GM12874 (cell line): ENCODE measurements around the gene CSAD.

Experiments used
- TF ChIP-seq, protein P1 (sequence below): IDR thresholded peaks from 2 replicates; pipeline ENCODE4 v1.5.1; 2011; ENCODE audit warnings: low read depth, mild to moderate bottlenecking, control low read depth, low read length, moderate library complexity; ENCODE audit not compliant: insufficient read depth

Gene CSAD, protein sequence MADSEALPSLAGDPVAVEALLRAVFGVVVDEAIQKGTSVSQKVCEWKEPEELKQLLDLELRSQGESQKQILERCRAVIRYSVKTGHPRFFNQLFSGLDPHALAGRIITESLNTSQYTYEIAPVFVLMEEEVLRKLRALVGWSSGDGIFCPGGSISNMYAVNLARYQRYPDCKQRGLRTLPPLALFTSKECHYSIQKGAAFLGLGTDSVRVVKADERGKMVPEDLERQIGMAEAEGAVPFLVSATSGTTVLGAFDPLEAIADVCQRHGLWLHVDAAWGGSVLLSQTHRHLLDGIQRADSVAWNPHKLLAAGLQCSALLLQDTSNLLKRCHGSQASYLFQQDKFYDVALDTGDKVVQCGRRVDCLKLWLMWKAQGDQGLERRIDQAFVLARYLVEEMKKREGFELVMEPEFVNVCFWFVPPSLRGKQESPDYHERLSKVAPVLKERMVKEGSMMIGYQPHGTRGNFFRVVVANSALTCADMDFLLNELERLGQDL

DNA sequence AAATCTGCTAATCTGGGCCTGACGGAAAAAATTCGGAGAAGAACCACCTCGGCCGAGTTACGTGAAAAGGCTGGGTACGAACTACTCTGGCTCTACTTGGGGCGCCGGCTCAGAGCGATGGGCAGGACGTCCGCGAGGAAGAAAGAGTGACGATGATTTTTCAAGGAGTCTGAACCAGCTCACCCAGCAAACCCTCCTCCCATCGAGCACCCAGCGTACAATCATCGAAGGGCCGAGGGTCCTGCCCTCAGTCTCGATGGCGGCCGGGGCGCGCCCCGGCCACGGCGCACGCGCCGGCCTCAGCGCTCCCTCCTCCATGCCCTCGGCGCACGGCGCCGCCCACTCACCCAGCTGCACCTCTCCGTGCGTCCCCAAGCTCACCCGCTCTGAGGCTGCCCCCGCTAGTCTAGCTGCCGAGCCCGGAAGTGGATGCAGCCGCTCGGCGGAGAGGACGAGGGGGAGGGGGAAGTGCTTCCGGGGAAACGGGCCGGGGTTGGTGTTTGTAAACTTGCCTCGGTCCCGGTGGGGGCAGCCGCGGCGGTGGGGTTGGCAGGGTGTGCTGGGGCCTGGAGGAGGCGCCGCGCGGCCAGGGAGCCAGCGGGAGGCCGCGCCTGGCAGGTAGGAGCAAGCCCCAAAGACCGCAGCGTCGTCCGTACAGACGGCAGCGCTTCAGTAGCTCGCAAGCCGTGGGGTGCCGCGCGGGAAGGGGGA, at the start of gene CSAD, which contains the start of gene ZNF740:
CSAD (minus strand) TSS at position 706 of the 711 bp plus-strand sequence. CDS start 7,455 bp downstream, outside the sequence.
ZNF740 (plus strand) TSS at position 503 of the 711 bp plus-strand sequence. CDS start 1,262 bp downstream, outside the sequence.
- TF ChIP-seq, protein P1, sequence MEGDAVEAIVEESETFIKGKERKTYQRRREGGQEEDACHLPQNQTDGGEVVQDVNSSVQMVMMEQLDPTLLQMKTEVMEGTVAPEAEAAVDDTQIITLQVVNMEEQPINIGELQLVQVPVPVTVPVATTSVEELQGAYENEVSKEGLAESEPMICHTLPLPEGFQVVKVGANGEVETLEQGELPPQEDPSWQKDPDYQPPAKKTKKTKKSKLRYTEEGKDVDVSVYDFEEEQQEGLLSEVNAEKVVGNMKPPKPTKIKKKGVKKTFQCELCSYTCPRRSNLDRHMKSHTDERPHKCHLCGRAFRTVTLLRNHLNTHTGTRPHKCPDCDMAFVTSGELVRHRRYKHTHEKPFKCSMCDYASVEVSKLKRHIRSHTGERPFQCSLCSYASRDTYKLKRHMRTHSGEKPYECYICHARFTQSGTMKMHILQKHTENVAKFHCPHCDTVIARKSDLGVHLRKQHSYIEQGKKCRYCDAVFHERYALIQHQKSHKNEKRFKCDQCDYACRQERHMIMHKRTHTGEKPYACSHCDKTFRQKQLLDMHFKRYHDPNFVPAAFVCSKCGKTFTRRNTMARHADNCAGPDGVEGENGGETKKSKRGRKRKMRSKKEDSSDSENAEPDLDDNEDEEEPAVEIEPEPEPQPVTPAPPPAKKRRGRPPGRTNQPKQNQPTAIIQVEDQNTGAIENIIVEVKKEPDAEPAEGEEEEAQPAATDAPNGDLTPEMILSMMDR, result no peak

- TF ChIP-seq, protein P1, result no peak
Observed at GRCh38 chr12:53230108-53230845, 49.6 kb upstream of the CSAD start.

DNA sequence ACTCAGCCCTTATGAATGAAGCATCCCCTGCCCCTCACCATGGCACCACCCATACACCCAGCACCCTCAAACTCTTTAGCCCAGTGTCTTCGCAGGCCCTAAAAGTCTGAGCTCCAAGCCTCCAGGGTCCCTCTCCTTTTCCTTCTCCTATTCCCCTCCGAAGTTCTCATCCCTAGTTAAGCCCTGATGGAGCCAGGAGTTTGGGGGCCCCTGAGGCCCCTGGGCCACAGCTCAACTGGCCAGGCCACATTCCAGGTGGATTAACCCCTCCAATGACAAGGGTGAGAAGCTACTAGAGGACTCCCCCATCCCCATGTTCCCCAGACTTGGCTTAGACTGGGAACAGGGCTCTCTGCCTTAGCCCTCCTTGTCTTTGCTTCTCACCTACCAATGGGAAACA, 48.7 kb upstream of the CSAD start:
- TF ChIP-seq, protein P1, result no peak

DNA sequence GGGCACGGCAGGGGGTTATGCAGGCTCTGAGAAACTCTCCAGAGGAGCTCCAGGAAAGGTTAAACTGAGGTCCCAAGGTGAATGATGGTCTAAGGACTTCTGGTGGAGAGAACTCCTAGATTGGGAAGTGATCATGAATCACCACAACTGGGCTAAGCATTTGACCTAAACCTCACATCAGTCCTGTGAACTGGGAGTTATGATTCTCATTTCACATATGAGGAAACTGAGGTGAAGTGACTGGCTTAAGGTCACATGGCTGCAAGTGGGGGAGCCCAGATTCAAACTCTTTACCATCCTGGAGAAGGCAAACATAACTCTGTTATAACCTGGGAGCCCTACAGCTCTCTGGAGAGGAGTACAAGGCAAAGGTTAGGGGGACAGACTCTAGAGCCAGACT, 47.1 kb upstream of the CSAD start:
- TF ChIP-seq, protein P1, result no peak

DNA sequence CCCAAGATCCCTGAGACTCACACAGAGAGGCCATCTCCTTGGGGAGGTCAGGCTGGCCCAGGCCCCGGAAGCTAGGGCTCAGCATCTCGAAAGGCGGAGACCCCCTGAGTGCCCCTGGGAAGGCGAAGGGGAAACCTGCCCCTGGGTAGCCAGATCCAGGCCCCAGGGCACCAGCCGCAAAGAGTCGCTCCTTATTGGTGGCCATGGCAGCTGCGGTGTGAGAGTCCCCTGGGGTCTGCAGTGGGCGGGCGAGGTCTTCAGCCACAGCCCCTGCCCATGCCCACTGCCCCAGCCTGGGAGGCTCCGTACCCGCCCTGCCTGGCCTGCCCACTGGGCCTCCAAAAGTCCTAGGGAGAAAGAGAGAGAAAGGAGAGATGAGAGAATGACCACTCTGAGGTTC, 46.6 kb upstream of the CSAD start:
- TF ChIP-seq, protein P1, result no peak

DNA sequence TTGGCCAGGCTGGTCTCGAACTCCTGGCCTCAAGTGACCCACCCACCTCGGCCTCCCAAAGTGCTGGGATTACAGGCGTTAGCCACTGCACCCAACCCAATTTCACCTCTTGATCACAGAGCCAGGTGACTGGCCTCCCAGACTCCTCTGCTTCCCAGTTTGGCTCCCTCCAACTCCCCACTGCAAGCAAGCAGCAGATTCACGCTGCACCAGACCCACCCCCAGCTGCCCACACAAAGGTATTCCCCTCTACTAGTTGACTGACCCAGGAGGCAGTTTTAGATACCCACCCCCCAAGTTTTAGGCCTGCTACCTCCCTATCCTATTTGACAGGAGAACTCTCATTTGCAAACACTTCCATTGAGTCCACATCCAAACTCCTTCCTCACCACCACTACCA, 46.1 kb upstream of the CSAD start:
- TF ChIP-seq, protein P1, result no peak
